NCI-H1436 (cell line): ENCODE data around the gene PDE4D.

ENCODE experiments used
- DNase-seq: peaks from one replicate; lab custom pipeline; 2025; lab: John Stamatoyannopoulos, UW

The PDE4D gene

DNA sequence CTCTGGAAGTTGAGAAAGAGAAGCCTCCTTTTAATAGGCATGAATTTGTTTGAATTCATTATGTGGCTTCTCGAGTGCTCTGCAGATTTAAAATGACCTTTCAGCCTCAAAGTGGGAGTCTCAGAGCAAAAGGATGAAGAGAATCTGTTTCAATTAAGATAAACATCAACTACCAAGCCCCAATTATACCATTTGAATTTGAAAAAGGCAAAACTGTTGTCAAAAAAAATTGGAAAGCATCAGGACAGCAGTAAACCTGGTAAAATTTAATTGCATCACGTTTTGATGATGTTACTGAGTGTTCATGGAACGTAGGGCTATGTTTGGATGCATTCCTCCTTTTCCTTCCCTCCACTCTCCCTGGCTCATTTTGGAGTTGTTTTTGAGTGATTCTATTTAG lies 637.2 kb downstream of the PDE4D start:
- DNase-seq = no peak

DNA sequence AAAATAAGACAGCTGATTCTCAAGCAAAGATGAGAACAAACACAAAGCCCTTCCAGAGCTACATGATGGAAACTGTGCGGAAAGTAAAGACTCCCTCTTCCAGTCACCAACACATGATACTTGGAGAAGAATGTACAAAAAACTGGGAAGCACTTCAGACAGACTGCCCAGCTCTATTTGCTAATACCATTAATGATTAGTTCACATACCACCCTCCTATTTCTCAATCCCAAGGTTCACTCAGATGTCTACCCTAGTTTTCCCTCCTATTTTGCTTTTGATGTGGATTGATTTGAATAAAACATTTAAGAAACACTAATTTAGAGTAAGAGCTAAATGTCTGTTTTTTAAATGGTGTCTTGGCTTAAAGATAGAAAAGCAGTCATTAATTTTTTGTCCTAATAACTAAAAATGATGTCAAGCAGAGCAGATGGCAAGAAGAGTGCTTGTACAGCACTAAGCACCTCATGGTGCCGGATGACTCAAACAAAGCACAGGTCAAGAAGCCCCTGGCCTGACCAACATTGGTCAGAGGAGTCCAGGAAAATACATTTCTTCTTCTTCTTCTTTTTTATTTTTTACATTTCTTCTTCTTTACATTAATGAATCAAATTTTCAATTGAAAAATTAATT lies 639.4 kb downstream of the PDE4D start:
- DNase-seq = no peak

DNA sequence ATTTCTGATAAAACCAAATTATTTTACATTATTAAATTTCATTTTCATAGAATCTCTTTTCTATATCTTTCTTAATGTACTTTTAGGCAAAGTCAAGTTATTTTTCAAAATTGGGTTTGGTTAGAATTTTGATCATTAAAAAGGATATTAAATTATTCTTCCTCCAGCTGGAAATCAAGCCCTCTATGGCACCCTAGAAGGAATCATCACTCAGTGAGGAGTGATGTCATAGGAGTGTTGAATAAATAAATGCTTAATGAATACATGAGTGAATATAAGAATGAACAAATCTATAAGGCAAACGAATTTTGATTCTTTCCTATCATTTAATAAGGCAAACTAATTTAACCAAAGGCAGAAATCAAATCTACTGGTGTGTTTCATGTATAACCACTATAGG lies 639.9 kb downstream of the PDE4D start:
- DNase-seq = no peak

DNA sequence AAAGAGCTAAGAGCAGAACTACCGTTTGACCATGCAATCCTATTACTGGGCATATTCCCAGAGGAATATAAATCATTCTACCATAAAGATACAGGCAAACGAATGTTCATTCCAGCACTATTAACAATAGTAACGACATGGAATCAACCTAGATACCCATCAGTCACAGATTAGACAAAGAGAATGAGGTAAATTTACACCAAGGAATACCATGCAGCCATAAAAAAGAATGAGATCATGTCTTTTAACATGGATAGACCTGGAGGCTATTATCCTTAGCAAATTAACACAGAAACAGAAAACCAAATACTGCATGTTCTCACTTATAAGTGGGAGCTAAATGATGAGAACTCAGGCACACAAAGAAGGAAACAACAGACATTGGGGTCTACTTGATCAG lies 641.9 kb downstream of the PDE4D start:
- no peak for DNase-seq

DNA sequence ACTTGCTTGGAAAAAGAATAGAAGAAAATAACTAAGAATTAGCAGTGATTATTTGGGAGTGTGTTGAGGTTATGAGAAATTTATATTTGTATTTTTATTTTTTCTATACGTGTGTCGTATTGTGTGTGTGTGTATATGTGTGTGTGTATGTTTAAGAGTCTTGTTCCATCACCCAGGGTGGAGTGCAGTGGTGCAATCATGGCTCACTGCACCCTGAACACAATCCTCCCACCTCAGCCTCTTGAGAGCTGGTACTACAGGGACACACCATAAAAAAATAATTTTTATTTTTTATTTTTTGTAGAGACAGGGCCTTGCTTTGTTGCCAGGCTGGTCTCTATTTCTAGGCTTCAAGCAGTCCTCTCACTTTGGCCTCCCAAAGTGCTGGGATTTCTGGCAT lies 643.8 kb downstream of the PDE4D start:
- DNase-seq = no peak

DNA sequence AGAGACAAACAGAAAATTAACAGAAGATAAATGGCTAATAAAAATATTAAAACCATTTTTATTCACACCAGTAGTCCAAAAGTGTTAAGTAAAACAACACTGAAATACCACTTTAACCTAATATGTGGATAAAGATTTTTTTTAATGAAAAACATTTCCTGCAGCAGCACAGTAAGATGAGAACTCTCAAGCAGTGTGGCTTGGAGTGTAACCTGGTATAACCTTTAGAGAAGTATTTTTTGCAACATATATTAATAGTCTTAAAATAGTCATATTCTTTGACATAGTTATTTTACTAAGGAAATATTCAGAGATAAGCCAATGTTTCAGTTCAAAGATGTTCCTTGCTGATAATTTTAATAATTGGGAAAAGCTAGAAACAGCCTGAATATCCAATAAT lies 644.4 kb downstream of the PDE4D start:
- DNase-seq = no peak

DNA sequence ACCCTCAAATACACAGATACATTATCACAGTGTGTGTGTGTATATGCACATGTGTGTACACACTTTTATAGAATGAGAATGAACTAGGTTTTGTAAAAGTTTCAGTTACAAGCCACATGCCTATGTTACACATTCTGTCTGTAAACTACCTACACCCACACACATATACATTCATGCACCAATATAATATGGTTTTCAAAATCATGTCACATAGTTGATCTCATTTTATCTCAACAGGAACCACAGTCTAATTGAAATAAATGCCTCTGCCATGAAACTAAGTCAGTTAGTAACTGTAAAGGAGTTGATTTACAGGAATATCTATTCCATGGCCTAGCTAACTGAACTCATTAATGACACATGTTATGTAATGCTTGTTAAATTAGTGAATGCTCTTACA lies 646.6 kb downstream of the PDE4D start:
- DNase-seq = no peak

DNA sequence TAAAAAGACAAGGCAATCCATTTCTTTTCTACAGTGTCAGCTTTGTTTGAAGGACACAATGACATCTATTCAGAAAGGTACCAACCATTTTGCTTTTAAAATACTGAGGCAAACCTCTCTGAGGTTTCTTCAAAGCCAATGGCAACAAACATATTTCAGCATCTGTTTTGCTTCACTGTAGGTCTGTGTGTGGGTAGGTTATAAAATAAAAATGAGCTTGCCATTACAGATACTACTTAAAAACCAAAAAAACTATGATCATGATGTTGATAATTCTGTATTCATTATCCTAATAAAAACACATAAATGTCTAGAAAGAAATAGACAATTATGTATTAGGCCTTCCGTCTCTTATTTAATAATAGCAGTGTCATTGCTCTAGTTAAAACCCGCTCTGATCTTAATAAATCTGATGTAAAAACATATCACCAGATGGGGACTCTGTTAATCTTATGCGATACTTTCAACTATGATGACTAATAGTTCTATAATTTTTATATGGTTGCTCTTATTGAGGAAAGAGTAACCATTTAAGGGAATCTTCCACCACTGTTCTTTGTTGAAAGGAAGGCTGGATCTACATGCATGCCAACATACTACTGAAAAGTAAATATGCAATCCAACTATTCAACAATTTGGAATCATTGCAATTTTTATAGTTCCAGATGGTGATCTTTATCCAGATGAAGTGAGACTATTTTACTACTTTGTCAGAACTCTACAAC lies 647.2 kb downstream of the PDE4D start:
- DNase-seq = no peak

DNA sequence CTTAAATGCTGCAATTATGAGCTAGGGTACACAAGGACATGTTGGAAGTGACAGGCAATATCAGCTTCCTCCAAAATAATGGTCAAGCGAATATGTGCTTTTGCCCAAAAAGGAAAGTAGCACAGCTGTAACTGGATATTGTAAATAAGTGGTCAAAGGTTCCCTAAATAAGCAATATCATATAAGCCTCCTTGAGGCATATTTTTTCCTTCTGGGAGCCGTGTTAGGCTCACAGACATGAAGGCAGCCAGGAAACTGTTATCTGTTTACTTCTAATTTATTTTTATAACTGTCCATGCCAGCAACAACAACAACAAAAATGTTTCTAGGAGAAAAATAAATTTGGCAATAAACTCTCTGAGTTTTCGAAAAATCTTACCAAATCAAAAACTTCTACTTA lies 648.3 kb downstream of the PDE4D start:
- no peak for DNase-seq

DNA sequence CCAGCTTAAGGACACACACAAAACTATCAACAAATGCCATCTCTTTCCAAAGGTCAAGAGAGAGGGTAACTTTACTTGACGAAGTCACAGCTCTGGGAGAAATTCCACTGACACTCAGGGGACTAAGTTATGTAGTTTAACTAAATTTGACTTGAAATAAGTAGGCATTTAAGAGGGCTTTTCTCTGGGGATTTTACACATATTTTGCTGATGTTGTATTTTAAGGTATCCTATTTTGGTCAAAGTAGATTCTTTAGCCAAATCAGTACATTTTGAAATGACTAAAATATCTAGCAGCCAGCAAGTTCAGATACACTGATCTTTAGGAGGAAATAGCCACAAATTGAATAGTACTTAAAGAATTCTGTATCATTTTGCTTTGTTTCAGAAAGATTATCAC lies 652.0 kb downstream of the PDE4D start:
- no peak for DNase-seq

DNA sequence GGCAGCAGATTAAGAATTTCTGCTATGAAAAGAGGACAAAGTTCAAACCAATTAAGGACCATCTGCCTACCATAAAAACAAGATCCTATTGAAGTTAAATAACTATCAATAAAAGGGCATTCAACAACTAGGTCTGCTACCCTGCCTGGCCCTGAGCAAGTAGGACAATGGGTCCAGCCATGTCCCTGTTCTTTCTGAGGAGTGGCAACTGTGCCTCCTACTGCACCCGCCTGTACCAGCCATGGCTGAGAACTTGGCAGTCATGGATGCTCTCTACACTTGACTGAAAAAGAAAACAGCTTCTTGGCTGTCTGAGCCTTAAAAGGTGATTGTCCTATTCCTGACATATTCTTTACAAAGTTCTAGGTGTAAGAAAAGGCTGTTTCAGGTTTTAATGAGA lies 652.4 kb downstream of the PDE4D start:
- no peak for DNase-seq

DNA sequence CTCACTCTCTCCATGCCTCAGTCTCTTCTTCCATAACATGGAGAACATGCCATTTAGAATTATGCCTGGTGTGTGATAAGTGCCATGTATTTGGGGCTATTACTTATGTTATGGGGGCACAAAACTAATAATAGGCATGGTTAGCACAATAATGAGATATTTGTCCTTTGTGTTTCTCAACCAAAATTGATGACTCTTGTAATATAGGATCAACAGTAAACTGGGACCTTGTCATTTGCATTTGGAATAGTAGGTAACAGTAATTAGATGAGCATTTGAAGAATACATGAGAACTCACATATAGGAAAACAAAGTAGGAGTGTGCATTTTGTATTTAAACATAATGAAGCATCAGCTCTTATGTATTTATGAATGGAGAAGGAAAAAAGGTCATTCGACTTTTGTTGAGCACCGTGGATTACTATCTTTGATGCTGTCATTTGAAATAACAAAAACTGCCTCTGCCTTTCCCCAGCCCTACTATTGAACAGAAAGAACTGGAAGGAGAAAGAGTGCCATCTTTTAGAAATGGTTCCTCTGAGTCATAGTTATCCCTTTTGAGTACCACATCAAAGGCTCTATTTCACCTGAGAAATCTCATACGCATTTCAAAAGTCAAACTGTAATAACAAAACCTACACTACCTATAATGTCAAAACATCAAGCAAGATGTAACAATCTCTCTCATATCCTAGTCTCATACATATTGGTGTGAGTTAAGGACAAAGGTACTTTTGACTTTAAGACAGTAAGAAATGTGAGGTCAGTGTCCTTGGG lies 655.2 kb downstream of the PDE4D start:
- DNase-seq = no peak

DNA sequence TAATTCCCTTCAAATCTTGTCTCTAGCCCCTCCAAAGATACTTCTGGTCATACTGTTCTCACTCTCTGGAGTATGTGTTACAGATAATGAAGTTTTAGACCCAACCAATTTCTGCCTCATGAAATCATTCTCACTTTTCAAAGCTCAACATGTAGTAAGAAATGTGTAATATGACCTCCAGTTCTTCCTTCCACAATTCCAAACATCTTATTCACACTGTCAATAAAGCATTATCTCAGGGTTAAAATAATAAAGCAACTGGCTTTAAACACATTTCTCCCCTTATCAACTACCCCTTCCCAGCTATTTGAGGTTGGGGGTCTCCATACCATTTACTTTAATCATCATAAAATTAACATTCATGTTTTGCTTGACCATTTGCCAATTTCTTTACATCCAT lies 656.5 kb downstream of the PDE4D start:
- DNase-seq = no peak

DNA sequence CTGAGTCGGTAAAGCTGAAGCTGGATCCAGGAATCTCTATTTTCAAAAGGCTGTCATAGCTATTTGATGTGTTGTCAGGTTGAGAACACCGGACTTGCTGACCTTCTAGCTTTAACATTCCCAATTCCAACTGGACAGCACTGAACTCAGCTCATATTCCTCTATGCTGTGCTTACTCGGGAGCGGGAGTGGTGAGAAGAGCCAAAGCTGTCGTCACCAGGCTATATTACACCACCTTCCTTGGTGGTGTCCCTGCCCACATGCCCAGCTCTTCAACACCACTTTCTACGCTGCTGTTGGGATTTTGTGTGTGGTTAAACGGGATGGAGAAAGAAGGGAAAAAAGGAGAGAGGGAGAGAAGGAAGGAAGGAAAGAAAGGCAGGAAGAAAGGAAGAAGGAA lies 657.1 kb downstream of the PDE4D start:
- no peak for DNase-seq

DNA sequence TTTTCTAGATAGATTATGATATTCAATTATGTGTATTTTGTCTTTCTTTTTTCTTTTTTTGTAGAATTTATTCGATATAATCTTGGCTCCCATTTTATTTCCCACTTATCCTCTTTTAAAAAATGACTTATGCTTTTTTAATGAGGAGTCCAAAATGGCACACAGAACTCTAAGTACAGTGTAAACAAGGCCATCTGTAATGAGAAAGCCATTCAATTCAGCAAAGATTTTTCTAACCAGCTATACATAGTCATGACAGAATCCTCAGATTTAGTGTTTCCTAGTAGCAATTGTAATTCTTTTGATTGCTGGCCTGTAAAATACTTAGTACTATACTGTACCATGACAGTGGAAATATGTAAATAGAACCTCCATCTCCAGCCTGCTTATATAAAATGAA lies 659.3 kb downstream of the PDE4D start:
- no peak for DNase-seq

DNA sequence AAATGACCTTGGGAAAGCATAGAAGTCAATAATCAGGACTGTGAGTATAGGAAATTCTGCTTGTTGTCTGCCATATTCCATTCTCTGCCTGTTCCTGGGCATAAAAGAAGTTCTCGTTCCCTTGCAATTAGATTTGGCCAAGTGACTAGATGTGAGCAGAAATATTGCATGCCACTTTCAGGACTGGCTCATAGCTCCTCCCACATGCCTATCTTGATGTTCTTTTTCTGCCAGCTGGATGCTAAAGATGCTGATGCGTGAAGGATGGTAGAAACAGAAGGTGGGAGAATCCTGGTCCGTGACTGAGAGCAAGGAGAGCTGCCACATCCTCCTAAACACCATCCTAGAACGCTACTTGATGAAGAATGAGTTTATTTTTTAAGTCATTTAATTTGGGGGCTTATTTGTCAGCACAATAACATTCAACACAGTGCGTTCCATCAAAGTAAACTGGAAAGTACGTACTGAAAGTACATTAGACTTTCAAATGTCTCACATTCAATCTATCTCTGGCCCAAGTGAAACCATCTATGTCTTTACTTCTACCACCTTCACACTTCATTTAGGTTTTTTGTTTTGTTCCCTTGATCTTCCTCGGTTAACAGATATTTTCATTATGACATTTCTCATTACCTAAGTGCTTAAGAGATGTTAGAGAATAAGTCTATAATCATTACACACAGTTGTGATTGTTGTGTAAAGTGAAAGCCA lies 662.1 kb downstream of the PDE4D start:
- DNase-seq = no peak

DNA sequence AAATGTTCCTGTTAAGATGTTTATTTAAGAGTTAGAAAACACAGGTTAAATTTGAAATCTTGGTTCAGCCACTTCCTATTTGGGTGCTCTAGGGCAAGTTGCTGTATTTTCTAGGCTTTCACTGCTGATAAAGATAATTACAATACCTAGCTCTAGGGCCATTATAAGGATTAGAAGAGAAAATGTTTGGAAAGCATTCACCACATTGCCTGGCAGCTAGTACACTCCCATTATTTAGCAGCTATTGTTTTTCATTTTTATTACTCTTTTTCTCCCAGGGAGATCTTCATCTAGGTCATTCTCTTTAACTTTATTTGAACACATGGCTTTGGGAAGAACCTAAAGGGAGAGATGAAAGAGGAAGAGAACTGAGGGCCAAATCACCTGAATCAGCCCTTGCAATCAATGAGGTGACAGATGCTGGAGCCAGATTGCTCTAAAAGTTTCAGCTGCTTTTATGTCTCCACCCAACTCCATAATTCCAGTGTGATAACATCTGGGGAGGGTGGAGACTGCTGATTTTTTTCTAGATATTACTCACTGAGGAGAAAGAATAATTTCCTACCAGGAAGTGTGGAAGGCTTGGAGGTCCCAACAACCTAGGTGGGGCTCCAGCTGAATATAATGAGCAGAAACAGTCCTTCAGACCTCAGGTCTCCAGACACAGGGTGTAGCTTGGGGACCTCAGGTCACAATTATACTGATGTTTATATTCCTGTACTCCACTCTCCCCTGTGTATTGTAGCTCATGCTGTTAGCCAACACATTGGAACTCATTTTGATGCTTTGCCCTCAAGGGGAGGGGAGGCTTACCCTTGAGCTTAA lies 670.6 kb downstream of the PDE4D start:
- DNase-seq = no peak

DNA sequence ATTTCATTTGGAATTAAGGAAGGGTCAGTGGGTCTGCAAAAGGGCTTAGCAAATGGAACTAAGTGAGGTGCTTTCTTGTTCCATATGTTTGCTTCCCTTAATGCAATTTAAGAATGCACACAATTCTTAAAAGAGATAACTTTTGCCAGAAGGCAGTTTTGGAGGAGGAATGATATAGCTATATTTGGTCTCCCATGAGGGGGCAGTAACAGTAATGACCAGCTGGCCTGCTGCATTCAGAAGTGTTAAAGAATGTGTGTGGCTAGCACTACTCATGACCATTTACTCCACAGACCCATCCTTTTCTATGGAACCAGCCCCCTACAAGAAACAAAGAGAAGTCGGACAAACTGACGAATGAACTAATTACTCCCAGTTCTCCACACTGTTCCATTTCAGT lies 671.8 kb downstream of the PDE4D start:
- no peak for DNase-seq

DNA sequence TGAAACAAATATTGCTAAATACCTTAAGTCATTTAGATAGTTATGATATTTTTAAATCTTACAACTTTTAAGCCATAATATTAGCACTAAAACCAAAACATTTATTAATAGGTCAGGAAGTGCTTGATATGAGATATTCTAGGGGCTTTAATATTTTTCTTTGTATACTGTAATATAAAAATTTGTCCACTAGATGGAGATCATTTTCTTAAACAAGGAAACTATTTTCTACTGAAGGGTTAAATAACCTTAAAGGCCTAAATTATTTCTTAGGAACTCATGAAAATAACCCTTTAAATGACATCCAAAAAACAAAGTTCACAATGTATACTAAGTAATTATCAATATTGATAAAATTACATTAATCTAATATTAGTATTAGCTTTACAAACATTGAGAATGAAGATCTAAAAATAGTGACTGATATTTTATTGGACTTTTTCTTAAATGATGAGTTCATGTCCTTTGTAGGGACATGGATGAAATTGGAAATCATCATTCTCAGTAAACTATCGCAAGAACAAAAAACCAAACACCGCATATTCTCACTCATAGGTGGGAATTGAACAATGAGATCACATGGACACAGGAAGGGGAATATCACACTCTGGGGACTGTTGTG lies 675.0 kb downstream of the PDE4D start:
- no peak for DNase-seq

DNA sequence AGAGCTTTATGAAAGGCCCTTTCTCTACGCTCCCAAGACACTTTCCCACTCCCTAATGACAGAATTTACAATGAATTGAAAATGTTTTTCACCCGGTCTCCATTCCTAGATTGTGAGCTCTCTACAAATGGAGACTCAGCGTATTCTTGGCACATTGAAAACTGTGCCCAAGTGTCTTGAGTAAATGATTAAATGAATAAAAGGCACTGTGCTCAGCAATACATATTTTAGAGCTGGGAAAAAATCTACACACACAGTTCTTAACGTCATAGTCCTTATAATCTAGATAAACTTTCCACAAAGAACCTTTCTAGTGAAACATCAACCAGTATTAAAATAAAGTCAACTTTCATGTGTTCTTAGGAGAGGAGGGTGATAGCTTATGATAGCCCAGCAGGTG lies 676.7 kb downstream of the PDE4D start:
- no peak for DNase-seq

DNA sequence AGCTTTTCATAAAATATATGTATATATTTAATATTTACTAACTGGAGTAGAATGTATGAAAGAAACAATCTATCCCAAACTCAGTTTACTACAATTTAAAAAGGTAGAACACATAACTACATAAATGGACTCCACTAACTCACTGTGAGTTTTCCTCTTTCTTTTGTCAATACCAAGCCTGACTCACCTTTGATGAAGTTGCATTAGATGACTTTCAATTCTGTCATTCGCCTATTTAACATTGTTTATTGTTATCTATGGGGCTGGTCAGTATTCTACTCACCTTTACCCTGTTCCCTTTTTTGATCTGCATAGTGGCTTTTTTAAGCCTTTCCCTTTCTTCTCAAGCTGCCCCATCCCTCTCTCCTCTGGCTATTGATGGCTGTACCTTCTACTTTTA lies 680.9 kb downstream of the PDE4D start:
- DNase-seq = no peak
